ENCODE measurements around the gene CEP20.

The CEP20 gene, protein sequence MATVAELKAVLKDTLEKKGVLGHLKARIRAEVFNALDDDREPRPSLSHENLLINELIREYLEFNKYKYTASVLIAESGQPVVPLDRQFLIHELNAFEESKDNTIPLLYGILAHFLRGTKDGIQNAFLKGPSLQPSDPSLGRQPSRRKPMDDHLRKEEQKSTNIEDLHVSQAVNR

DNA sequence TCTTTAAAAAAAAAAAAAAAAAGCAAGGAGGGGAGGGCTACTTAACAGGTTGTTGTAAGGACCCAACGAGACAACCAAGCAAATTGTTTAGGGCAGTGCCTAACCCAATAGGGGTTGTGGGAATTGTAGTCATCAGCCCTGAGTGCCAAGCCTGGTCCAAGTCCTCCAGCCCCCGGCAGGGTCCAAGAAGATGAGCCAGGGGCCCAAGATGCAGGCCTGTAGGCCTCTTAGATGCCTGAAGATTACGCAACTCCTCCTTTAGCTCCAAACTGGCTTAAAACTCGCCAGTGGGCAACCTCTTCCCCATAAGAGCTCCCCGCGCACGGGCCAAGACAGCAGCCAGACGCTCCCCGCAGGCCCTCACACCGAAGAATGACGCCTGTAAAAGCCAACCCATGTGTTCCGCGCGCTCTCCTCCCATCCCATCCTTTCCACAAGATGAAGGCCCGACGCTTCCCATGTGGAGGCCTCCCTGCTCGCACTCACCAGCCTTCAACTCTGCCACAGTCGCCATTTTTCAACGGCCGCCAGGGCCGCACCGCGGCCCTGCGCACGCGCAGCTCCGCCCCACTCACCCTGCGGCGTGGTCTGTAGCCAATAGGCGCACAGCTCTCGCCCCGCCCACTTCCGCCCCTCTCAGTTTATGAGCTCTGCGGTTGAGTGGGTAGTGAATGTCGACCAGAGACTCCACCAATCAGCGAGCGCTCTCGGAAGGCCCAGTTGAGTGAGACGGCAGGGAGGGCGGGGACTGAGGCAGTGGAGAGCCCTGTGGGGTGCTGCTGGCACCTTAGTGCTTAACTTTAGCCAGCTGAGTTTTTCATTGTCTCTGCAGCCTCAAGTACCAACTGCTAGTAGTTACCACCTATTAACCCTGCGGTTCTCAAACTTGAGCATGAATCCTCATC lies at the start of gene CEP20:
Gene CEP20, minus strand, starts transcription at position 532 of the 905 bp plus-strand sequence. Its CDS starts 18 bp downstream, at position 514.
- TF ChIP-seq USF1 (IDR thresholded peaks at IDR 0.05) = peak; percentile 46; the same call in 1 of the 2 replicates
- TF ChIP-seq YY1 (IDR thresholded peaks at IDR 0.05; ENCODE audit: low read depth) = peak; percentile 93
- no peak for TF ChIP-seq FOXM1 (IDR thresholded peaks at IDR 0.05; ENCODE audit: borderline replicate concordance, low read depth)
- TF ChIP-seq CREB1 (IDR thresholded peaks at IDR 0.05; ENCODE audit: low read depth) = no peak
- no peak for TF ChIP-seq EP300 (IDR thresholded peaks at IDR 0.05; ENCODE audit: borderline replicate concordance)
- TF ChIP-seq TCF12 (IDR thresholded peaks at IDR 0.05; ENCODE audit: low read depth) = peak; percentile 19; the same call in 1 of the 2 replicates
- TF ChIP-seq TAF1 (IDR thresholded peaks at IDR 0.05; ENCODE audit: low read depth) = peak; percentile 99
- TF ChIP-seq, protein P1, sequence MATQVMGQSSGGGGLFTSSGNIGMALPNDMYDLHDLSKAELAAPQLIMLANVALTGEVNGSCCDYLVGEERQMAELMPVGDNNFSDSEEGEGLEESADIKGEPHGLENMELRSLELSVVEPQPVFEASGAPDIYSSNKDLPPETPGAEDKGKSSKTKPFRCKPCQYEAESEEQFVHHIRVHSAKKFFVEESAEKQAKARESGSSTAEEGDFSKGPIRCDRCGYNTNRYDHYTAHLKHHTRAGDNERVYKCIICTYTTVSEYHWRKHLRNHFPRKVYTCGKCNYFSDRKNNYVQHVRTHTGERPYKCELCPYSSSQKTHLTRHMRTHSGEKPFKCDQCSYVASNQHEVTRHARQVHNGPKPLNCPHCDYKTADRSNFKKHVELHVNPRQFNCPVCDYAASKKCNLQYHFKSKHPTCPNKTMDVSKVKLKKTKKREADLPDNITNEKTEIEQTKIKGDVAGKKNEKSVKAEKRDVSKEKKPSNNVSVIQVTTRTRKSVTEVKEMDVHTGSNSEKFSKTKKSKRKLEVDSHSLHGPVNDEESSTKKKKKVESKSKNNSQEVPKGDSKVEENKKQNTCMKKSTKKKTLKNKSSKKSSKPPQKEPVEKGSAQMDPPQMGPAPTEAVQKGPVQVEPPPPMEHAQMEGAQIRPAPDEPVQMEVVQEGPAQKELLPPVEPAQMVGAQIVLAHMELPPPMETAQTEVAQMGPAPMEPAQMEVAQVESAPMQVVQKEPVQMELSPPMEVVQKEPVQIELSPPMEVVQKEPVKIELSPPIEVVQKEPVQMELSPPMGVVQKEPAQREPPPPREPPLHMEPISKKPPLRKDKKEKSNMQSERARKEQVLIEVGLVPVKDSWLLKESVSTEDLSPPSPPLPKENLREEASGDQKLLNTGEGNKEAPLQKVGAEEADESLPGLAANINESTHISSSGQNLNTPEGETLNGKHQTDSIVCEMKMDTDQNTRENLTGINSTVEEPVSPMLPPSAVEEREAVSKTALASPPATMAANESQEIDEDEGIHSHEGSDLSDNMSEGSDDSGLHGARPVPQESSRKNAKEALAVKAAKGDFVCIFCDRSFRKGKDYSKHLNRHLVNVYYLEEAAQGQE (IDR thresholded peaks at IDR 0.05; ENCODE audit: low read depth) = no peak
- no peak; the same call in 1 of the 2 replicates for TF ChIP-seq RAD21 (IDR thresholded peaks at IDR 0.05; ENCODE audit: low read depth)
- 0 out of 2 replicates have a peak, but pooled peaks have one; percentile 8 for TF ChIP-seq TEAD4 (IDR thresholded peaks at IDR 0.05)
- peak; percentile 83 for TF ChIP-seq CEBPB (IDR thresholded peaks at IDR 0.05)
- TF ChIP-seq EGR1 (IDR thresholded peaks at IDR 0.05) = no peak
- 0 out of 2 replicates have a peak, but pooled peaks have one; percentile 13 for TF ChIP-seq NFIC (IDR thresholded peaks at IDR 0.05)
- peak; percentile 10; the same call in 1 of the 2 replicates for TF ChIP-seq MAX (IDR thresholded peaks at IDR 0.05)
- TF ChIP-seq ZBTB7A (IDR thresholded peaks at IDR 0.05; ENCODE audit: low read depth) = no peak

DNA sequence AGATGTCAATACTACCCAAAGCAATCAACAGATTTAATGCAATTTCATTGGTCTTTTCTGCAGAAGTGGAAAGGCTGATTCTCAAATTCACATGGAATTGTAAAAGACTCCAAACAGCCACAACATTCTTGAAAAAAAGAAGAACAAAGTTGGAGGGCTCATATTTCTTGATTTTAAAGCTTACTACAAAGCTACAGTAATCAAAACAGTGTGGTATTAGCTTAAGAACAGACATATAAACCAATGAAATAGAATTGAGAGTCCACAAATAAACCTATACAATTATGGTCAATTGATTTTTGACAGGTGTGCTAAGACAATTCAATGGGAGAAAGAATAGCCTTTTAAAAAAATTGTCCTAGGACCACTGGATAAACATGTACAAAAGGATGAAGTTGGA lies 46.6 kb upstream of the CEP20 start:
- TF ChIP-seq CREB1 (IDR thresholded peaks at IDR 0.05; ENCODE audit: low read depth) (no peak), TCF12 (IDR thresholded peaks at IDR 0.05; ENCODE audit: low read depth) (no peak), EGR1 (IDR thresholded peaks at IDR 0.05) (no peak), FOXM1 (IDR thresholded peaks at IDR 0.05; ENCODE audit: borderline replicate concordance, low read depth) (no peak), TAF1 (IDR thresholded peaks at IDR 0.05; ENCODE audit: low read depth) (no peak)

DNA sequence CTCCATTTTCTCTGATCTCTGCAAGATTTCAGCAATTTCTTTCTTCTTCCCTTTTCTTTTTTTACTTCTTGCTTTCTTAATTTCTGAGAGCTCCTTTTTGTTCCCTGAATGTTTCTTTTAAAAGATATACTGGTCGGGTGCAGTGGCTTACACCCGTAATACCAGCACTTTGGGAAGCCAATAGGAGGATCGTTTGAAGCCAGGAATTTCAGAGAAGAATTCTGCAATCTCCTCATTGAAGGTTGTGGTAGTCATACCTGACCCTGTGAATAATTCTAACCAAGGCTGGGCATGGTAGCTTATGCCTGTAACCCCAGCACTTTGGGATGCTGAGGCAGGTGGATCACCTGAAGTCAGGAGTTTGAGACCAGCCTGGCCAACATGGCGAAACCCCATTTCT lies 45.4 kb upstream of the CEP20 start:
- TF ChIP-seq EGR1 (IDR thresholded peaks at IDR 0.05) (no peak), YY1 (IDR thresholded peaks at IDR 0.05; ENCODE audit: low read depth) (no peak)
- TF ChIP-seq, protein P1 (IDR thresholded peaks at IDR 0.05; ENCODE audit: low read depth) = no peak

- no peak for TF ChIP-seq EP300 (IDR thresholded peaks at IDR 0.05; ENCODE audit: borderline replicate concordance)
- no peak for TF ChIP-seq TCF12 (IDR thresholded peaks at IDR 0.05; ENCODE audit: low read depth)
- TF ChIP-seq FOXM1 (IDR thresholded peaks at IDR 0.05; ENCODE audit: borderline replicate concordance, low read depth) = no peak
- no peak for TF ChIP-seq EGR1 (IDR thresholded peaks at IDR 0.05)
- no peak for TF ChIP-seq NFIC (IDR thresholded peaks at IDR 0.05)
- no peak for TF ChIP-seq MAX (IDR thresholded peaks at IDR 0.05)
Observed at GRCh38 chr16:15932939-15933338, 44.5 kb upstream of the CEP20 start.

- TF ChIP-seq CEBPB (IDR thresholded peaks at IDR 0.05) (peak; percentile 94), USF1 (IDR thresholded peaks at IDR 0.05) (peak; percentile 45; the same call in 1 of the 2 replicates), TEAD4 (IDR thresholded peaks at IDR 0.05) (no peak; the same call in 1 of the 2 replicates)
Observed at GRCh38 chr16:15928261-15929104, 40.1 kb upstream of the CEP20 start.
